Neuronal stem cell (in vitro differentiated cells): ENCODE measurements around the gene RNF114.

ENCODE experiments used
- DNase-seq: peaks from one replicate; pipeline ENCODE4 v3.0.0-alpha.2; 2013; ENCODE audit warnings: low spot score
- H2AFZ ChIP-seq: one replicate; pipeline ENCODE4 v1.6.1; 2013; ENCODE audit warnings: mild to moderate bottlenecking, low read length, inconsistent platforms
- H2AK5ac ChIP-seq: 2 replicates; pipeline ENCODE4 v1.6.1; 2013; ENCODE audit warnings: low read depth, mild to moderate bottlenecking, inconsistent platforms, low read length, moderate library complexity, mixed read lengths
- H2BK120ac ChIP-seq: 2 replicates; pipeline ENCODE4 v1.6.1; 2013; ENCODE audit warnings: low read depth, mild to moderate bottlenecking, inconsistent platforms, low read length, moderate library complexity, mixed read lengths
- H2BK12ac ChIP-seq: one replicate; pipeline ENCODE4 v1.6.1; 2013; ENCODE audit warnings: low read length, inconsistent platforms
- H2BK15ac ChIP-seq: 2 replicates; pipeline ENCODE4 v1.6.1; 2013; ENCODE audit warnings: mild to moderate bottlenecking, low read length, inconsistent platforms, mixed read lengths
- H2BK5ac ChIP-seq: one replicate; pipeline ENCODE4 v1.6.1; 2013; ENCODE audit warnings: inconsistent platforms, mild to moderate bottlenecking, low read length, moderate library complexity
- H3K14ac ChIP-seq: one replicate; pipeline ENCODE4 v1.6.1; 2013; ENCODE audit warnings: low read length, inconsistent platforms
- H3K18ac ChIP-seq: 2 replicates; pipeline ENCODE4 v1.6.1; 2013; ENCODE audit warnings: low read length, inconsistent platforms
- H3K23ac ChIP-seq: 2 replicates; pipeline ENCODE4 v1.6.1; 2013; ENCODE audit warnings: low read depth, mild to moderate bottlenecking, mixed read lengths, low read length, inconsistent platforms; ENCODE audit not compliant: poor library complexity
- H3K27ac ChIP-seq: replicated peaks from 3 replicates; pipeline ENCODE4 v1.5.1; 2013; ENCODE audit warnings: low read length, inconsistent platforms
- H3K27me3 ChIP-seq, 3 experiments: 2 replicates each; pipeline ENCODE4 v1.6.1; 2013; ENCODE audit warnings: low read length in 3 of 3, mild to moderate bottlenecking in 2 of 3, inconsistent platforms in 1 of 3, low read depth in 1 of 3, mixed read lengths in 1 of 3, moderate library complexity in 1 of 3; ENCODE audit not compliant: control insufficient read depth in 3 of 3, insufficient read depth in 3 of 3
- H3K36me3 ChIP-seq, 2 donors: replicated peaks in 1 of 2; 2 replicates each; pipeline ENCODE4 v1.6.1; 2013; ENCODE audit warnings: low read length in 2 of 2; ENCODE audit not compliant: control insufficient read depth in 2 of 2, insufficient read depth in 2 of 2
- H3K4ac ChIP-seq: 2 replicates; pipeline ENCODE4 v1.6.1; 2013; ENCODE audit warnings: inconsistent platforms, mild to moderate bottlenecking, low read length, moderate library complexity
- H3K4me1 ChIP-seq, 2 donors: 1 replicate in 1 of 2; 2 replicates in 1 of 2; pipeline ENCODE4 v1.6.1; 2013; ENCODE audit warnings: low read length in 2 of 2, low read depth in 1 of 2; ENCODE audit not compliant: control insufficient read depth in 2 of 2, insufficient read depth in 1 of 2
- H3K4me2 ChIP-seq: one replicate; pipeline ENCODE4 v1.6.1; 2013; ENCODE audit warnings: mild to moderate bottlenecking, low read length, inconsistent platforms; ENCODE audit not compliant: insufficient read depth, poor library complexity, severe bottlenecking
- H3K4me3 ChIP-seq, 2 donors: 2 replicates each; pipeline ENCODE4 v1.5.1; 2013; ENCODE audit warnings: low read length in 2 of 2, mild to moderate bottlenecking in 2 of 2, inconsistent platforms in 1 of 2, moderate library complexity in 1 of 2
- H3K79me1 ChIP-seq: one replicate; pipeline ENCODE4 v1.6.1; 2013; ENCODE audit warnings: low read depth, mild to moderate bottlenecking, inconsistent platforms, low read length, moderate library complexity
- H3K9ac ChIP-seq: one replicate; pipeline ENCODE4 v1.6.1; 2013; ENCODE audit warnings: mild to moderate bottlenecking, low read depth, low read length, inconsistent platforms; ENCODE audit not compliant: poor library complexity
- H3K9me3 ChIP-seq, 2 donors: replicated peaks in 1 of 2; 2 replicates each; pipeline versions ENCODE3 to v1.6.1; 2013; ENCODE audit warnings: low read length in 2 of 2, mild to moderate bottlenecking in 2 of 2, inconsistent platforms in 1 of 2, low read depth in 1 of 2, mixed read lengths in 1 of 2, moderate library complexity in 1 of 2; ENCODE audit not compliant: control insufficient read depth in 2 of 2, insufficient read depth in 1 of 2
- H4K8ac ChIP-seq: one replicate; pipeline ENCODE4 v1.6.1; 2013; ENCODE audit warnings: low read depth, mild to moderate bottlenecking, inconsistent platforms, low read length, moderate library complexity
- H4K91ac ChIP-seq: one replicate; pipeline ENCODE4 v1.6.1; 2013; ENCODE audit warnings: low read length, low read depth, mild to moderate bottlenecking, inconsistent platforms; ENCODE audit not compliant: poor library complexity
- WGBS, 2 donors: extraction: QIAGEN DNeasy Blood & Tissue Kit; methylation state at CpG; one replicate each; pipeline ENCODE4 v1.1.7; 2013; ENCODE audit warnings: missing lambda C conversion rate in 2 of 2, mixed read lengths in 1 of 2; ENCODE audit not compliant: insufficient read length in 2 of 2, insufficient replicate concordance in 1 of 2; ENCODE audit errors: extremely low coverage in 2 of 2; 5-methylcytosine and 5-hydroxymethylcytosine counted together

Gene RNF114

GRCh38 chr20:49935746-49936152 is 448 bp upstream of the RNF114 start:
- Histone ChIP-seq H4K8ac (no peak overlapping the region), H3K9ac (no peak overlapping the region), H3K23ac (no peak overlapping the region), H2BK120ac (no peak overlapping the region), H3K4me3 (peak overlapping the region in 1 of 2 donors; percentile 79), H2AK5ac (peak overlapping the region; percentile 14), H3K27ac (no peak overlapping the region), H2BK15ac (no peak overlapping the region), H2BK12ac (no peak overlapping the region), H2AFZ (peak overlapping the region; percentile 92), H3K27me3 (no peaks in the 10 kb centered on the region), H3K36me3 (peaks cover 0 to 19% of the 10 kb centered on the region in 2 donors), H3K14ac (no peak overlapping the region), H4K91ac (no peak overlapping the region), H3K4me2 (no peak overlapping the region), H3K9me3 (no peaks in the 10 kb centered on the region), H2BK5ac (no peak overlapping the region), H3K79me1 (peaks cover 12% of the 10 kb centered on the region), H3K4ac (no peak overlapping the region), H3K18ac (peak overlapping the region; percentile 59), H3K4me1 (peaks cover 6 to 7% of the 10 kb centered on the region in 2 donors)
- WGBS, 2 donors = no CpG with 5 or more reads among the region's 21 CpGs
- no peak for DNase-seq

- Histone ChIP-seq H3K4me1 (peaks cover 6 to 7% of the 10 kb centered on the region in 2 donors), H3K27ac (no peak overlapping the region)
Measured at GRCh38 chr20:49937027-49937929, 1.1 kb downstream of the RNF114 start.

GRCh38 chr20:49938173-49939163 is 2.3 kb downstream of the RNF114 start:
- Histone ChIP-seq H4K91ac (no peak overlapping the region), H3K27me3 (no peaks in the 10 kb centered on the region), H3K14ac (no peak overlapping the region), H3K4me2 (no peak overlapping the region), H3K79me1 (peaks cover 18% of the 10 kb centered on the region), H3K9ac (no peak overlapping the region), H3K23ac (no peak overlapping the region), H2AK5ac (no peak overlapping the region), H2BK120ac (no peak overlapping the region), H2BK5ac (no peak overlapping the region), H2BK15ac (no peak overlapping the region), H2AFZ (no peak overlapping the region), H3K36me3 (peaks cover 5 to 45% of the 10 kb centered on the region in 2 donors), H3K27ac (no peak overlapping the region), H3K4ac (no peak overlapping the region), H3K4me1 (peaks cover 6 to 7% of the 10 kb centered on the region in 2 donors), H4K8ac (no peak overlapping the region), H2BK12ac (no peak overlapping the region), H3K9me3 (no peaks in the 10 kb centered on the region), H3K18ac (no peak overlapping the region), H3K4me3 (no peak overlapping the region)
- DNase-seq = no peak
- WGBS, 2 donors = no CpG with 5 or more reads among the region's 12 CpGs

More at GRCh38 chr20:49937027-49937929, 1.1 kb downstream of the RNF114 start:
- Histone ChIP-seq H3K4me2 (peak overlapping the region; percentile 98), H3K36me3 (peaks cover 2 to 34% of the 10 kb centered on the region in 2 donors), H3K27me3 (no peaks in the 10 kb centered on the region), H3K79me1 (peaks cover 15% of the 10 kb centered on the region), H3K9ac (no peak overlapping the region), H2AFZ (peak overlapping the region; percentile 92), H2BK5ac (no peak overlapping the region), H3K9me3 (no peaks in the 10 kb centered on the region), H3K4ac (no peak overlapping the region), H2BK12ac (no peak overlapping the region), H3K23ac (no peak overlapping the region), H2BK120ac (no peak overlapping the region), H3K18ac (no peak overlapping the region), H4K91ac (no peak overlapping the region), H4K8ac (no peak overlapping the region), H3K14ac (no peak overlapping the region), H2AK5ac (no peak overlapping the region), H2BK15ac (no peak overlapping the region), H3K4me3 (peak overlapping the region; percentile 79 to 98)
- no peak for DNase-seq
- WGBS, 2 donors = no CpG with 5 or more reads among the region's 12 CpGs
